GM18519 (cell line): ENCODE data around the gene GPR137.
"Not testable (repeated sequence)": the region's sequence is repeated elsewhere in the genome, so short reads cannot be mapped to it uniquely, and the experiment has no call there.

Experiments
- ATAC-seq: cut with Tn5 transposase; IDR thresholded peaks from one replicate; pipeline ENCODE4 v1.9.1; 2021; ENCODE audit warnings: mild to moderate bottlenecking, moderate library complexity; ENCODE audit not compliant: unreplicated experiment, low FRiP score

Gene GPR137

GRCh38 chr11:64284962-64285884 is at the start of gene GPR137:
GPR137 (plus strand) TSS chr11:64285848; CDS start chr11:64286525, 677 bp downstream.
- ATAC-seq = peak; percentile 53

DNA sequence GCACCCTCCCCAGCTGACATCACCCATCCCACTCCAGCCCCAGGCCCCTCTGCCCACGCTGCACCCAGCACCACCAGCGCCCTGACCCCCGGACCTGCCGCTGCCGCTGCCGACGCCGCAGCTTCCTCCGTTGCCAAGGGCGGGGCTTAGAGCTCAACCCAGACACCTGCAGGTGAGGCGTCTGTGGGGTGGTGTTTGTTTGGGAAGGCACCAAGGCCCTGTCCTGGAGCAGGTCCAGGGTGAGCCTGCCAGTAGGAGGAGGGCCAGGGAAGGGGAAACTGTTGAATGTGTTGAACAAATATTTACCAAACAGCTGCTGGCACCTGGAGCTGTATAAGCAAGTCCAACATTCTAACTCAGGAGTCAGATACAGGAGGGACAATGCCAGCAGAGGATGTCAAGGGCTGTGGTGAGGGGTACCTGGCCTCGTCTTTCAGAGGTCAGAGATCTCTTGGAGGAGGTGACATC is 48.1 kb upstream of the GPR137 start:
- ATAC-seq = no peak

DNA sequence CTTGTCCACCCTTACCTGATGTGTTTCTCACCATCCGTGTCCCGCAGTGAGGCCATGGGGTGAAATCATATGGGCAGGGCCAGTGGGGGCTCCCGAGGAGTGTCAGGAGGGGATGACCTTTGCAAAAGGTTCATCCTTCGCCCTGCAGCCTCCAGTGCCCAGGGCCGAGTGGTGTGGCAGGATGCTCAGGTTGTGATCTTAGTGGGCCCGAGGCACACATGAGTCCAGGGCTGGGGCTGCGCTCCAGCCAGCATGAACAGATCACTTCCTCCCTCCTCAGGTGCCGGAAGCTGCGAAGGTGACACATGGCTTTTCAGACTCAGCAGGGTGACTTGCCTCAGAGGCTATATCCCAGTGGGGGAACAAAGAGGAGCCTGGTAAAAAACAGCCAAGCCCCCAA is 47.6 kb upstream of the GPR137 start:
- ATAC-seq = no peak

DNA sequence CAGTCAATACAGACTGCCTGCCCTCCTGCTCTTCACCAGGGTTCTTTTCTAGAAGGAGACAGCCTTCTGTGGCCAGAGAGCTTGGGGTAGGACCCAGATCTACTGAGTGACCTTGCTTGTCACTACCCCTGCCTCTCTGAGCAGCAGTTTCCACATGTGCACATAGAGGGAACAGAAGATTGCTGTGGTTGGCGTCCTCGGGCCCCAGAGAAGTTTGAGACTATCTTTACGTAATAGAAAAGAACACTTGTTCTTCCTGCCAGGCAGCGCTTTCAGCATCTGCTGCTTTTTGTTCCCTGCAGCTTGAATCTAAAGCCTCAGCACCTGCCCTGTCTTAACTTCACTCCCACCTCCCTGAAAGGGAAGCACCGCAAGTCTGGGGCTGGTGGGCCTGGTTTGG is 46.6 kb upstream of the GPR137 start:
- no peak for ATAC-seq

DNA sequence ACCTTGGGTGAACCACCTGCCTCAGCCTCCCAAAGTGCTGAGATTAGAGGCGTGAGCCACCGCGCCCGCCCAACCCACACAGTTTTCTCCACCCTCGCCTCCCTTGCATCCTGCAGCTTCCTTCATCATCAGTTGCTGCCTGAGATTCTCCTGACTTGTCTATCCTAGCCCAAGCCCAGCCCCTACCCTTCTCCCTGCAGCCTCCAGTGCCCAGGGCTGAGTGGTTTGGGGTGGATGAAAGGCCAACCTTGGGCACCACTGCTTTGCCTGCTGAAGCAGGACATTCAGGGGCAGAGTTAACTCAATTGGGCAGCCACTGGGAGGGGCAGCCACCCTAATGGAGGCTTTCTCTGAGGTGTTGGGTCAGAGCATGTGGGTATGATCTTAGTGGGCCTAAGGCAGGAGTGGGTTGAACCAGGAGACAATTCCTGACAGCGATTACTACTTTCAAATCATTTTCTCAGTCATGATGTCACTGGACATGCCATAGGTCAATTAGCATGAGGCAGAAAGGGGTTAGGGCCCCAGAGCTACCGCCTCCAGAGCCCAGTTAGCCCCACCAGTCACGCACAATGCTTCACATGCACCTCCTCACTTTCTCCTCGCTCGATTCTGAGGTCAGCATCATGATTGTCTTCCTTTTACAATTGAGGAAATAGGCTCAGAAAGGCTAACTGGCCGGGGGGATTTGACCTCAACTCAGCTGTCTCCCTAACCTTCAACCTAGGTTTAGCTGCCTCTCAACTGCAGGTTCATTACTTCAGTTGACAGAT is 45.8 kb upstream of the GPR137 start:
- ATAC-seq = no peak

DNA sequence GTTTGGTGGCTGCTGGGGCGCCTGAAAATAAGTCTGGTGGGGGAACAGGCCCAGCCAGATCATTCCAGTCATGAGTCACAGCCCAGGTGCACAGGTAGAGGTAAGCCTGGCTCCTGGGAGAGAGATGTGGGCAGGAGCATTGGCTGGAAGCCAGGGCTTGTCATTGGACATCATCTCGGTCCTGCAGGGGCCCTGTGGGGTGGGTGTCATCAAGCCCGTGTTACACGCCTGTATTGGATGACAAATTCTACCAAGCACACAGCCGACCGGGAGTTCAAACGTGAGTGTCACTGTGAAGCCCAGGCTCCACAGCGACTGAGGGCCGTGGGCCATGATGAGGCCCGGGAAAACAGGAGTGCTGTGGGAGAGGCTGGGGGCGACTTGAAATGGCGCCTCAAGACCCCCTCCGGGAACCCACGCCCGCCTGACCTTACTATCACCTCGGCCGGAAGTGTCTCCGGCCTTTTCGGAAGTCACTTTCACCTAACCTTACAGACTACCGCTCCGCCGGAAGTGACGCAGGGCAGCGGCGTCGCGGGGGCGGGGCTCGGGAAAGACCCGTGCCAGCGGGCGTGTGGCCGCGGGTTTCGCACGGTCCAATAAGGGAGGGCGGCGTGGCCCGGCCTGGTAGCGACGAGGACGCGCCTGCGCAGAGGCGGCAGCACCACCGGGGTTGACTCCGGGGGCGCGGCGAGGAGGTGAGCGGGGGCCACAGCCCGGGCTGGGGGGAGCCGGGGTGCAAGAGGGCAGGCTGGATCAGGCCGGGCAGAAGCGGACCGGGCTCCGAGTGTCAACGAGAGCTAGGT is 45.0 kb upstream of the GPR137 start, which contains the start of gene FKBP2:
Gene FKBP2 (plus strand): TSS at position 661 of the 806 bp plus-strand sequence. CDS start 1,293 bp downstream, outside the sequence.
- ATAC-seq = peak; percentile 51

DNA sequence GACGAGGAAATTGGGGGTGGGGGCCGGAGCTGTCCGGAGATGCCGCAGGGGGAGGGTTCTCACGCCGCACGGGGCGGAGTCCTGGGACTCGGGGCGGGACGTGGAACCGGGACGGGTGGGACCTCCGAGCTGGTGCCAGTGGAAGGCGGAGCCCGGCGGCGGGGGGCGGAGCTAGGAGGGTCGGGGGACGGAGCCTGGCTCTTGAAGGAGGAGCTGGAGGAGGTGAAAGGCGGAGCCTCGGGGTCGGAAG is 44.5 kb upstream of the GPR137 start:
- no peak for ATAC-seq

- ATAC-seq = peak; percentile 41
These were observed 43.9 kb upstream of the GPR137 start for GRCh38 chr11:64241491-64242374.

DNA sequence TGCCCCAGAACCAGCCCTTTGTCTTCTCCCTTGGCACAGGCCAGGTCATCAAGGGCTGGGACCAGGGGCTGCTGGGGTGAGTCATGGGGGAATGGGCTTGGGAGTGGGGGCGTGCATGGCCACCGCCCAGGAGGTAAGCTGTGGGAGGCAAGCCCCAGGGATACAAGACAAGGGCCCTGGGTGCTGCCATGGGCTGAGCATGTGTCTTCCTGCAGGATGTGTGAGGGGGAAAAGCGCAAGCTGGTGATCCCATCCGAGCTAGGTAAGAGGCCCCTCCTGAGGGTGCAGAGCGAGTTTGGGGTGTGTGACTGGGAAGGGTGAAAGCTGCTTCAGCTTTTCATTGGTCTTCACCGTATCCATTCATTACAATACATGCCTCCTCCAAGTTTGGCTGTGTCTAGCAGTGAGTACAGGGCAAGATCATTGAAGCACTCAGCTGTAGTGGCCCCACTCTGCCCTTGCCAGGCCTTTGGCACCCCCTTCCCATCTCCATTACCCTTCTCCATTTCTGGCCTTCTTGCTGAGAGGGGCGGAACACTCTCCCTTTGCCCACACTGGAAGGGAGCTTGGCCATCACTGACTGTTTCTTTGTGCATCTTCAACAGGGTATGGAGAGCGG is 42.3 kb upstream of the GPR137 start:
- no peak for ATAC-seq

- no peak for ATAC-seq
These were observed 41.5 kb upstream of the GPR137 start for GRCh38 chr11:64244107-64244506.

- no peak for ATAC-seq
These were observed 40.7 kb upstream of the GPR137 start for GRCh38 chr11:64244966-64245365.

GRCh38 chr11:64245401-64245796 is 40.2 kb upstream of the GPR137 start:
- ATAC-seq = no peak

DNA sequence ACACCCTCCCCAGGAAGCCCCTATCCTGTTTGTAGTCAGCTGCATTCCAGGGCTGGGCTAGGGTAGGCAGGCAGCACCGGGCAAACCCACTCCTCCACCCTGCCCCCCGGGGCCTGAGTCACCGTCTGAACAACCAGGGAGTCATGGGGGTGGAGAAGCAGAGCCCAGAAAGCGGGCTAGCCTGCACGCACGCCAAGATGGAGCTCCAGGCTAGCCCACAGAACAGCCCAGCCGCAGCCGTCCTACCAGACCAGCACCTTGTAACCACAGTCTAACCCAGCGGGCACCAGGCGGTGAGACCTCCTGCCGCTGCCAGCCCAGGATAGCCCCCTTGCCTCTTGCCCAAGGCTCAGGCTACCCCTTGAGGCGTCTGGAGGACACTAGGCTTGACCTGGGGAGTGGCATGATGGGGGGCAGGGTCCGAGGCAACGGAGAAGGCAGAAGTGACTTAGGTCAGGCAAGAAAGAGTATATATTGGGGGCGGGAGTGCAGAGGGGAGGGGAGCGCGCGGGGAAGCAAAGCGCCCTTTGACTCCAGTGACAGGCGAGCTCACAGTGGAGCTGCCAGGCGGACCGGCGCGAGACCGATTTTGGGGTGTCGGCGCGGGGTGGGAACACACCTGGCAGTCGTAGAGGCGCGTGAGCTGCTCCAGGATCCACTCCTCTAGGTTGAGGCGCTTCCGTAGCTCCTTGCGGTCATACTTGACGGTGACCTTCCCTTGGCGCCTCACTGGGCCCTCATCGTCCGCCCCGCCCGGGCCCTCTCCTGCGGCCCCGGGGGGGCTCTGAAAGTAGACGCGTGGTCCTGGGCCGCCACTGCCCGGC is 39.6 kb upstream of the GPR137 start:
- ATAC-seq = no peak

DNA sequence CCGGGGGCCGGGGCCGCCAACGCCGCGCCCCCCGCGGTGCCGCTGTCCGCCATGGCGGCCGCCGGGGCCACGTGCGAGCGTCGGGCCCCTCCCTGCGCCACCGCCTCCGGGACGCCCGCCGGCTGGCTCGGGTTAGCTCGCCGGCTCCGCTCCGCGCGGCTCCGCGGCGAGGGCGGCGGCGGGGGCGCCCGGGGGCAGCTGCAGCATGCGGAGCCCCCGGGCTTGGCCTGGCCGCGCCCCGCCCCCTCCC is 39.1 kb upstream of the GPR137 start:
- ATAC-seq = not testable (repeated sequence)

GRCh38 chr11:64246871-64247728 is 38.5 kb upstream of the GPR137 start, which contains the start of gene PPP1R14B:
PPP1R14B (minus strand) TSS chr11:64246943; CDS start chr11:64246673, 270 bp downstream.
- no peak for ATAC-seq

GRCh38 chr11:64247729-64248531 is 37.7 kb upstream of the GPR137 start:
- no peak for ATAC-seq

- ATAC-seq = no peak
These were observed 37.1 kb upstream of the GPR137 start for GRCh38 chr11:64248578-64248977.
